H9 (cell line): Measurements from ENCODE around the gene PERCC1. TPM values are rescaled to one million over a fixed set of nuclear protein-coding genes. Genes with fewer than 3 reads are reported as not detected.
A peak's percentile ranks its signal among the peaks of the same experiment; 100 is the strongest.

Experiments
- DNase-seq: peaks from one replicate; pipeline ENCODE4 v3.0.0-alpha.2; 2017
- H2AFZ ChIP-seq: one replicate; pipeline ENCODE4 v1.6.1; 2013; ENCODE audit warnings: mild to moderate bottlenecking, low read length, control low read depth, moderate library complexity
- H2AK5ac ChIP-seq: 2 replicates; pipeline ENCODE4 v1.6.1; 2013; ENCODE audit warnings: low read length, control low read depth, mixed read lengths; ENCODE audit not compliant: insufficient read length
- H2BK120ac ChIP-seq: one replicate; pipeline ENCODE4 v1.6.1; 2013; ENCODE audit warnings: low read depth, mild to moderate bottlenecking, low read length, control low read depth, inconsistent platforms; ENCODE audit not compliant: poor library complexity, severe bottlenecking
- H2BK12ac ChIP-seq: 2 replicates; pipeline ENCODE4 v1.6.1; 2013; ENCODE audit warnings: low read length, control low read depth, mixed read lengths, low read depth; ENCODE audit not compliant: insufficient read length
- H2BK15ac ChIP-seq: 2 replicates; pipeline ENCODE4 v1.6.1; 2013; ENCODE audit warnings: low read depth, low read length, control low read depth
- H2BK20ac ChIP-seq: one replicate; pipeline ENCODE4 v1.6.1; 2013; ENCODE audit warnings: low read depth, mild to moderate bottlenecking, low read length, control low read depth, inconsistent platforms; ENCODE audit not compliant: poor library complexity, severe bottlenecking
- H2BK5ac ChIP-seq: 2 replicates; pipeline ENCODE4 v1.6.1; 2013; ENCODE audit warnings: low read length, control low read depth, mixed read lengths; ENCODE audit not compliant: insufficient read length
- H3K14ac ChIP-seq: 2 replicates; pipeline ENCODE4 v1.6.1; 2013; ENCODE audit warnings: low read length, control low read depth; ENCODE audit not compliant: insufficient read depth
- H3K18ac ChIP-seq: 2 replicates; pipeline ENCODE4 v1.6.1; 2013; ENCODE audit warnings: low read depth, mild to moderate bottlenecking, mixed read lengths, low read length, control low read depth; ENCODE audit not compliant: insufficient read length
- H3K23ac ChIP-seq: 2 replicates; pipeline ENCODE4 v1.6.1; 2013; ENCODE audit warnings: low read length, control low read depth, mixed read lengths, low read depth; ENCODE audit not compliant: insufficient read length
- H3K23me2 ChIP-seq: 2 replicates; pipeline ENCODE4 v1.6.1; 2013; ENCODE audit warnings: low read depth, mild to moderate bottlenecking, mixed read lengths, low read length, control low read depth; ENCODE audit not compliant: insufficient read length, poor library complexity, severe bottlenecking
- H3K27ac ChIP-seq: 2 replicates; pipeline ENCODE4 v1.5.1; 2013; ENCODE audit warnings: low read length, control low read depth, mixed read lengths, low read depth; ENCODE audit not compliant: insufficient read length
- H3K27me3 ChIP-seq: 2 replicates; pipeline ENCODE4 v1.6.1; 2013; ENCODE audit warnings: low read length, control low read depth, inconsistent platforms; ENCODE audit not compliant: insufficient read depth
- H3K4ac ChIP-seq: 2 replicates; pipeline ENCODE4 v1.6.1; 2013; ENCODE audit warnings: low read depth, mild to moderate bottlenecking, control low read depth, inconsistent platforms, low read length, moderate library complexity
- H3K4me1 ChIP-seq: 2 replicates; pipeline ENCODE4 v1.6.1; 2013; ENCODE audit warnings: low read length, control low read depth, inconsistent platforms; ENCODE audit not compliant: insufficient read depth
- H3K4me2 ChIP-seq: 2 replicates; pipeline ENCODE4 v1.6.1; 2013; ENCODE audit warnings: low read length, control low read depth, mixed read lengths; ENCODE audit not compliant: insufficient read length, insufficient read depth
- H3K56ac ChIP-seq: 2 replicates; pipeline ENCODE4 v1.6.1; 2013; ENCODE audit warnings: low read depth, mild to moderate bottlenecking, mixed read lengths, low read length, control low read depth; ENCODE audit not compliant: insufficient read length
- H3K79me1 ChIP-seq: 2 replicates; pipeline ENCODE4 v1.6.1; 2013; ENCODE audit warnings: low read depth, mild to moderate bottlenecking, moderate library complexity, low read length, control low read depth, inconsistent platforms; ENCODE audit not compliant: insufficient read depth, poor library complexity, severe bottlenecking
- H3K79me2 ChIP-seq: 2 replicates; pipeline ENCODE4 v1.6.1; 2013; ENCODE audit warnings: low read length, control low read depth, inconsistent platforms; ENCODE audit not compliant: insufficient read depth
- H3K9ac ChIP-seq: 2 replicates; pipeline ENCODE4 v1.6.1; 2013; ENCODE audit warnings: low read length, control low read depth, mixed read lengths; ENCODE audit not compliant: insufficient read length; ENCODE audit errors: extremely low read depth
- H3K9me3 ChIP-seq: one replicate; pipeline ENCODE4 v1.6.1; 2013; ENCODE audit warnings: low read depth, low read length, inconsistent platforms; ENCODE audit not compliant: control insufficient read depth
- H3T11ph ChIP-seq: one replicate; pipeline ENCODE4 v1.6.1; 2013; ENCODE audit warnings: mild to moderate bottlenecking, low read length, control low read depth, inconsistent platforms
- H4K20me1 ChIP-seq: one replicate; pipeline ENCODE4 v1.6.1; 2013; ENCODE audit not compliant: control insufficient read depth, insufficient read length, insufficient read depth
- H4K5ac ChIP-seq: 2 replicates; pipeline ENCODE4 v1.6.1; 2013; ENCODE audit warnings: low read depth, mild to moderate bottlenecking, mixed read lengths, low read length, control low read depth; ENCODE audit not compliant: insufficient read length
- H4K8ac ChIP-seq: replicated peaks from 2 replicates; pipeline ENCODE4 v1.6.1; 2013; ENCODE audit warnings: low read length, control low read depth, mixed read lengths, low read depth; ENCODE audit not compliant: insufficient read length
- H4K91ac ChIP-seq: 2 replicates; pipeline ENCODE4 v1.6.1; 2013; ENCODE audit warnings: low read depth, mild to moderate bottlenecking, moderate library complexity, mixed read lengths, low read length, control low read depth; ENCODE audit not compliant: insufficient read length
- H3K27ac Mint-ChIP-seq, 3 experiments: 2 replicates in 2 of 3; 3 replicates in 1 of 3; pipeline ENCODE4 v1.8.0; 2020 to 2021; ENCODE audit warnings: mixed read lengths in 3 of 3, mild to moderate bottlenecking in 1 of 3, moderate library complexity in 1 of 3
- H3K27me3 Mint-ChIP-seq: 2 replicates; pipeline ENCODE4 v1.8.0; 2021; ENCODE audit warnings: low read depth, mild to moderate bottlenecking, moderate library complexity, mixed read lengths
- H3K36me3 Mint-ChIP-seq, 3 experiments: 2 replicates in 2 of 3; 3 replicates in 1 of 3; pipeline ENCODE4 v1.8.0; 2020 to 2021; ENCODE audit warnings: low read depth in 3 of 3, mixed read lengths in 3 of 3; ENCODE audit not compliant: insufficient read depth in 1 of 3
- H3K4me1 Mint-ChIP-seq, 2 experiments: 2 replicates each; pipeline ENCODE4 v1.8.0; 2020; ENCODE audit warnings: mixed read lengths in 2 of 2
- H3K4me3 Mint-ChIP-seq, 2 experiments: 2 replicates in 1 of 2; 3 replicates in 1 of 2; pipeline ENCODE4 v1.8.0; 2020 to 2021; ENCODE audit warnings: mild to moderate bottlenecking in 2 of 2, mixed read lengths in 2 of 2, moderate library complexity in 1 of 2
- H3K9me3 Mint-ChIP-seq, 2 experiments: 2 replicates in 1 of 2; 3 replicates in 1 of 2; pipeline ENCODE4 v1.8.0; 2020; ENCODE audit warnings: mild to moderate bottlenecking in 2 of 2, mixed read lengths in 2 of 2, moderate library complexity in 1 of 2
- WGBS: extraction: QIAGEN DNeasy Blood & Tissue Kit; methylation state at CpG from one replicate; pipeline ENCODE4 v1.1.7; 2013; ENCODE audit warnings: missing lambda C conversion rate, low lambda C conversion rate, mixed read lengths; ENCODE audit not compliant: insufficient read length; ENCODE audit errors: extremely low coverage; 5-methylcytosine and 5-hydroxymethylcytosine counted together
- total RNA-seq: library from RNA; stranded (reverse); gene quantifications from 2 replicates; pipeline ENCODE4 v1.2.1, GENCODE V29; 2021
- TF ChIP-seq, protein P1 (sequence below): fragments of 200-600 bp; sonication (generic); conservative IDR thresholded peaks from 3 replicates; pipeline ENCODE4 v1.8.0; 2021; ENCODE audit warnings: antibody characterized with exemption, mild to moderate bottlenecking

PERCC1 gene
- total RNA-seq, 1 experiment from 2014 or later = not detected

DNA sequence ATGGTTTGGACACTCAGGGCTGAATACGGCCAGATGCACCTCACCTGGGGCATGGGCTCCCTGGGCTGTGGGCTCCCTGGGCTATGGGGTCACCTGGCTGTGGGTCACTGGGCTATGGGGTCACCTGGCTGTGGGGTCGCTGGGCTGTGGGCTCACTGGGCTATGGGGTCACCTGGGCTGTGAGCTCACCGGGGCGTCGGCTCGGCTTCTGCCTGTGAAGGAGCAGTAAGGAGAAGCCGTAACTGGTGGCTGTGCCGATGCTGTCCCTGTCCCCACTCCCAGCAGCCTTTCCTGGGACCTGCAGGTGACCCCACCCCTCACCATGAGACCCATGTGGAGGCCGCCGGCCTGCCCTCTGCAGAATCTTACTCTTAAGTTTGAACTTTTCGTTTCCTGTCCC, 1.9 kb upstream of the PERCC1 start:
- Histone ChIP-seq H2BK5ac (no peak overlapping the region), H4K8ac (no peak overlapping the region), H2AK5ac (no peak overlapping the region), H2BK12ac (no peak overlapping the region), H2BK120ac (no peak overlapping the region), H3K4me2 (no peak overlapping the region), H3K23me2 (no peaks in the 10 kb centered on the region), H3T11ph (no peak overlapping the region), H3K79me1 (no peaks in the 10 kb centered on the region), H3K18ac (peak overlapping the region; percentile 15), H3K23ac (no peak overlapping the region), H3K27ac (no peak overlapping the region), H3K9ac (no peak overlapping the region), H4K20me1 (no peaks in the 10 kb centered on the region), H2BK20ac (no peak overlapping the region), H3K79me2 (no peaks in the 10 kb centered on the region), H4K91ac (peak overlapping the region; percentile 91), H3K9me3 (no peaks in the 10 kb centered on the region), H4K5ac (no peak overlapping the region), H2AFZ (no peak overlapping the region), H3K14ac (no peak overlapping the region; the same call in 1 of the 2 replicates), H2BK15ac (no peak overlapping the region; the same call in 1 of the 2 replicates), H3K4ac (peak overlapping the region; percentile 62; the same call in 1 of the 2 replicates), H3K56ac (no peak overlapping the region), H3K27me3 (no peaks in the 10 kb centered on the region), H3K4me1 (no peaks in the 10 kb centered on the region)
- DNase-seq = no peak
- no CpG with 5 or more reads among the region's 11 CpGs for WGBS
- TF ChIP-seq, protein P1, sequence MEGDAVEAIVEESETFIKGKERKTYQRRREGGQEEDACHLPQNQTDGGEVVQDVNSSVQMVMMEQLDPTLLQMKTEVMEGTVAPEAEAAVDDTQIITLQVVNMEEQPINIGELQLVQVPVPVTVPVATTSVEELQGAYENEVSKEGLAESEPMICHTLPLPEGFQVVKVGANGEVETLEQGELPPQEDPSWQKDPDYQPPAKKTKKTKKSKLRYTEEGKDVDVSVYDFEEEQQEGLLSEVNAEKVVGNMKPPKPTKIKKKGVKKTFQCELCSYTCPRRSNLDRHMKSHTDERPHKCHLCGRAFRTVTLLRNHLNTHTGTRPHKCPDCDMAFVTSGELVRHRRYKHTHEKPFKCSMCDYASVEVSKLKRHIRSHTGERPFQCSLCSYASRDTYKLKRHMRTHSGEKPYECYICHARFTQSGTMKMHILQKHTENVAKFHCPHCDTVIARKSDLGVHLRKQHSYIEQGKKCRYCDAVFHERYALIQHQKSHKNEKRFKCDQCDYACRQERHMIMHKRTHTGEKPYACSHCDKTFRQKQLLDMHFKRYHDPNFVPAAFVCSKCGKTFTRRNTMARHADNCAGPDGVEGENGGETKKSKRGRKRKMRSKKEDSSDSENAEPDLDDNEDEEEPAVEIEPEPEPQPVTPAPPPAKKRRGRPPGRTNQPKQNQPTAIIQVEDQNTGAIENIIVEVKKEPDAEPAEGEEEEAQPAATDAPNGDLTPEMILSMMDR = no peak
- Mint-ChIP-seq H3K4me3 (no peak overlapping the region), H3K27me3 (no peaks in the 10 kb centered on the region; the same call in 1 of the 2 replicates), H3K9me3 (no peaks in the 10 kb centered on the region), H3K36me3 (no peaks in the 10 kb centered on the region), H3K4me1 (no peaks in the 10 kb centered on the region; a peak in 1 of 4 replicates), H3K27ac (no peak overlapping the region)
